GM12891 (cell line): ENCODE measurements around the gene POU2AF3.

Experiments
- POLR2AphosphoS5 ChIP-seq: IDR thresholded peaks from 2 replicates; pipeline ENCODE4 v1.6.1; 2011; ENCODE audit warnings: low read depth, low read length, control low read depth
- TAF1 ChIP-seq: IDR thresholded peaks from 2 replicates; pipeline ENCODE4 v1.6.1; 2011; ENCODE audit warnings: low read depth, low read length, control low read depth

GRCh38 chr11:111319296-111319695, 20.9 kb downstream of the POU2AF3 start:
- TF ChIP-seq POLR2AphosphoS5 (no peak), TAF1 (no peak)
